Prostate gland (tissue), 2 donors: ENCODE data around the gene CAB39L. TPM values are rescaled to one million over a fixed set of nuclear protein-coding genes. Genes with fewer than 3 reads are reported as not detected.

Source experiments
- DNase-seq: peaks from one replicate; pipeline ENCODE4 v3.0.0-alpha.2; 2019; ENCODE audit warnings: low spot score
- H3K27ac ChIP-seq, 2 donors: fragments of 200-600 bp; sonication (generic); 2 replicates each; pipeline ENCODE4 v1.5.1; 2017 to 2019
- H3K27me3 ChIP-seq: fragments of 200-600 bp; sonication (generic); replicated peaks from 2 replicates; pipeline ENCODE4 v1.5.1; 2019; ENCODE audit not compliant: insufficient read depth
- H3K36me3 ChIP-seq, 2 donors: fragments of 200-600 bp; sonication (generic); 1 replicate in 1 of 2; 2 replicates in 1 of 2; pipeline versions ENCODE4 v1.5.1 to v1.8.1; 2017 to 2019
- H3K4me1 ChIP-seq: fragments of 200-600 bp; sonication (generic); replicated peaks from 2 replicates; pipeline ENCODE4 v1.5.1; 2019
- H3K4me3 ChIP-seq, 2 donors: fragments of 200-600 bp; sonication (generic); 2 replicates each; pipeline ENCODE4 v1.5.1; 2017 to 2019
- H3K9me3 ChIP-seq: fragments of 200-600 bp; sonication (generic); 2 replicates; pipeline ENCODE4 v1.5.1; 2017
- CTCF ChIP-seq, 4 experiments: fragments of 200-600 bp in 2 of 4; fragments of 450-650 bp in 2 of 4; sonication (generic) in 2 of 4; IDR thresholded peaks; 1 replicate in 3 of 4; 2 replicates in 1 of 4; pipeline ENCODE4 v1.5.1; 2016 to 2019; ENCODE audit warnings: antibody characterized with exemption in 4 of 4, mild to moderate bottlenecking in 2 of 4, moderate library complexity in 2 of 4
- POLR2A ChIP-seq: fragments of 450-650 bp; IDR thresholded peaks from one replicate; pipeline ENCODE4 v1.6.1; 2016; ENCODE audit warnings: antibody characterized with exemption, mild to moderate bottlenecking
- POLR2AphosphoS5 ChIP-seq: sonication (generic); formaldehyde crosslinking; IDR thresholded peaks from one replicate; pipeline ENCODE4 v1.6.1; 2017; ENCODE audit warnings: antibody characterized with exemption
- WGBS: methylation state at CpG from one replicate; pipeline ENCODE4 v1.1.5; 2018; 5-methylcytosine and 5-hydroxymethylcytosine counted together
- intact Hi-C: fragments of 100-400 bp; cut with DNase I; formaldehyde crosslinking; loops from one replicate; pipeline ENCODE4 v1.14.2; 2022
- total RNA-seq, 2 donors: library from RNA; depleted of rRNA; stranded (reverse); fragments of >200 nt; gene quantifications; one replicate each; pipeline ENCODE4 v1.1.0, GENCODE V29; 2016

Gene CAB39L
- total RNA-seq, 2 donors from 2014 or later = 43.9 to 96.5 TPM

GRCh38 chr13:49452725-49453457 is 9.0 kb upstream of the CAB39L start:
- WGBS = 78% methylated on average over 8 of the region's 8 CpGs
- Histone ChIP-seq H3K27ac (no peak overlapping the region), H3K4me1 (no peaks in the 10 kb centered on the region), H3K27me3 (no peaks in the 10 kb centered on the region), H3K9me3 (no peaks in the 10 kb centered on the region), H3K36me3 (no peaks in the 10 kb centered on the region), H3K4me3 (no peak overlapping the region)
- TF ChIP-seq POLR2AphosphoS5 (no peak), CTCF (IDR thresholded peaks at IDR 0.05) (no peak), POLR2A (no peak)
- DNase-seq = no peak
- intact Hi-C loops = no loop called here

- WGBS = 87% methylated on average over 3 of the region's 3 CpGs
- intact Hi-C loops = no loop called here
- Histone ChIP-seq H3K27ac (no peak overlapping the region), H3K4me3 (no peak overlapping the region), H3K9me3 (no peaks in the 10 kb centered on the region), H3K36me3 (no peaks in the 10 kb centered on the region), H3K4me1 (peaks cover under 1% of the 10 kb centered on the region), H3K27me3 (no peaks in the 10 kb centered on the region)
- no peak for TF ChIP-seq POLR2AphosphoS5
- no peak for TF ChIP-seq POLR2A
- no peak for TF ChIP-seq CTCF (IDR thresholded peaks at IDR 0.05)
- DNase-seq = no peak
Measured at GRCh38 chr13:49450105-49450819, 6.4 kb upstream of the CAB39L start.

GRCh38 chr13:49448753-49449152 is 4.9 kb upstream of the CAB39L start:
- H3K36me3 ChIP-seq = no peaks in the 10 kb centered on the region
- 96% methylated on average over 2 of the region's 2 CpGs for WGBS
- H3K4me1 ChIP-seq = peaks cover 3% of the 10 kb centered on the region
- TF ChIP-seq CTCF (IDR thresholded peaks at IDR 0.05) = no peak
- TF ChIP-seq POLR2A = no peak
- TF ChIP-seq POLR2AphosphoS5 = no peak
- H3K27me3 ChIP-seq = no peaks in the 10 kb centered on the region
- intact Hi-C loops = loop anchor here (5.0 kb wide), 2 partner anchors 49 to 139 kb away; partner anchors contain the start of genes PHF11 and RCBTB1
- H3K9me3 ChIP-seq = no peaks in the 10 kb centered on the region
- H3K4me3 ChIP-seq = no peak overlapping the region
- no peak overlapping the region for H3K27ac ChIP-seq
- no peak for DNase-seq

GRCh38 chr13:49446473-49446872 is 2.6 kb upstream of the CAB39L start:
- no peak overlapping the region for H3K27ac ChIP-seq
- intact Hi-C loops = loop anchor here (5.0 kb wide), 2 partner anchors 51 to 141 kb away; partner anchors contain the start of genes PHF11 and RCBTB1
- DNase-seq = no peak
- H3K9me3 ChIP-seq = no peaks in the 10 kb centered on the region
- H3K4me3 ChIP-seq = no peak overlapping the region
- H3K27me3 ChIP-seq = no peaks in the 10 kb centered on the region
- TF ChIP-seq POLR2A (no peak), POLR2AphosphoS5 (no peak), CTCF (IDR thresholded peaks at IDR 0.05) (no peak)
- no peaks in the 10 kb centered on the region for H3K36me3 ChIP-seq
- H3K4me1 ChIP-seq = peaks cover 3% of the 10 kb centered on the region
